CD4-positive, alpha-beta T cell treated with Interleukin-15 for 1 hour (primary cell): Measurements from ENCODE around the gene SHBG.

ENCODE experiments used
- DNase-seq: peaks from one replicate; pipeline ENCODE4 v3.0.0-alpha.2; 2020

The SHBG gene

GRCh38 chr17:7651097-7651664 lies 21.2 kb downstream of the SHBG start:
- DNase-seq = no peak

GRCh38 chr17:7651665-7652387 lies 21.9 kb downstream of the SHBG start:
- no peak for DNase-seq

GRCh38 chr17:7652388-7653356 lies 22.7 kb downstream of the SHBG start:
- DNase-seq = no peak

- DNase-seq = no peak
Measured at GRCh38 chr17:7654832-7655540, 25.1 kb downstream of the SHBG start.

- DNase-seq = no peak
Measured at GRCh38 chr17:7655541-7655840, 25.6 kb downstream of the SHBG start.

GRCh38 chr17:7656958-7657609 lies 27.1 kb downstream of the SHBG start:
- DNase-seq = no peak

GRCh38 chr17:7667656-7668406 lies 37.9 kb downstream of the SHBG start:
- DNase-seq = no peak

GRCh38 chr17:7668482-7668881 lies 38.5 kb downstream of the SHBG start:
- no peak for DNase-seq

- DNase-seq = peak; percentile 34
Measured at GRCh38 chr17:7673239-7673638, 43.3 kb downstream of the SHBG start.

GRCh38 chr17:7674934-7675333 lies 45.0 kb downstream of the SHBG start:
- DNase-seq = no peak

GRCh38 chr17:7676533-7676932 lies 46.6 kb downstream of the SHBG start:
- no peak for DNase-seq

- DNase-seq = no peak
Measured at GRCh38 chr17:7677388-7678067, 47.6 kb downstream of the SHBG start.
